ENCODE results near the gene PFN3.

Gene PFN3

GRCh38 chr5:177437623-177438022 is 37.2 kb upstream of the PFN3 start:
- no peak for DNase-seq

- no peak for DNase-seq
Observed at GRCh38 chr5:177435847-177436536, 35.5 kb upstream of the PFN3 start.

- no peak for DNase-seq
Observed at GRCh38 chr5:177434942-177435738, 34.7 kb upstream of the PFN3 start.

GRCh38 chr5:177434437-177434836 is 34.0 kb upstream of the PFN3 start:
- peak in 1 of 2 experiments; percentile 74 for DNase-seq

- no peak for DNase-seq
Observed at GRCh38 chr5:177433658-177434217, 33.3 kb upstream of the PFN3 start.

GRCh38 chr5:177432839-177433657 is 32.6 kb upstream of the PFN3 start:
- no peak for DNase-seq

- DNase-seq = peak in 1 of 2 experiments; percentile 51
Observed at GRCh38 chr5:177432143-177432838, 31.8 kb upstream of the PFN3 start.

- DNase-seq = peak; percentile 49 to 60
Observed at GRCh38 chr5:177431317-177432142, 31.1 kb upstream of the PFN3 start.

- DNase-seq = no peak
Observed at GRCh38 chr5:177430972-177431316, 30.5 kb upstream of the PFN3 start.

GRCh38 chr5:177430140-177430951 is 29.9 kb upstream of the PFN3 start:
- no peak for DNase-seq

GRCh38 chr5:177429248-177430040 is 29.0 kb upstream of the PFN3 start:
- DNase-seq = peak; percentile 80 to 94

- no peak for DNase-seq
Observed at GRCh38 chr5:177428574-177429217, 28.2 kb upstream of the PFN3 start.

GRCh38 chr5:177427919-177428573 is 27.6 kb upstream of the PFN3 start:
- DNase-seq = no peak

GRCh38 chr5:177427211-177427822 is 26.9 kb upstream of the PFN3 start:
- DNase-seq = no peak

GRCh38 chr5:177426566-177427210 is 26.2 kb upstream of the PFN3 start, which contains the start of gene GRK6:
TSS of gene GRK6 (plus strand) at chr5:177426676. CDS start at chr5:177426846, 170 bp downstream.
- DNase-seq = peak; percentile 67 to 70

GRCh38 chr5:177425801-177426565 is 25.5 kb upstream of the PFN3 start:
- DNase-seq = peak; percentile 97 to 100
